Activated T-cell treated with anti-CD3 and anti-CD28 coated beads, Interleukin-2, amount 50 U/mL, for 4 hours (primary cell): ENCODE results near the gene LAMA5. TPM values are rescaled to one million over a fixed set of nuclear protein-coding genes. Genes with fewer than 3 reads are reported as not detected.

Experiments used
- ATAC-seq, 2 donors: fragments of 200-7000 bp; cut with Tn5 transposase; one replicate each; pipeline ENCODE4 v1.10.0; 2021
- DNase-seq: peaks from one replicate; pipeline ENCODE4 v3.0.0-alpha.2; 2020
- H3K27me3 Mint-ChIP-seq: one replicate; pipeline ENCODE4 v1.8.0; 2021; ENCODE audit warnings: low read depth, mixed read lengths
- H3K36me3 Mint-ChIP-seq: one replicate; pipeline ENCODE4 v1.8.0; 2022; ENCODE audit warnings: mixed read lengths; ENCODE audit not compliant: insufficient read depth
- H3K4me1 Mint-ChIP-seq: one replicate; pipeline ENCODE4 v1.8.0; 2021; ENCODE audit warnings: low read depth, mixed read lengths
- H3K4me3 Mint-ChIP-seq: one replicate; pipeline ENCODE4 v1.8.0; 2021; ENCODE audit warnings: mild to moderate bottlenecking, moderate library complexity, mixed read lengths
- H3K9me3 Mint-ChIP-seq: one replicate; pipeline ENCODE4 v1.8.0; 2021; ENCODE audit warnings: mixed read lengths
- total RNA-seq, 3 donors: library from RNA; stranded (reverse); gene quantifications; one replicate each; pipeline ENCODE4 v1.2.1, GENCODE V29; 2021

The LAMA5 gene
- total RNA-seq = 1 to 10 TPM in 1 of 3 donors, under 1 TPM in 2; 0.82 to 1.0 (median 0.84) TPM

GRCh38 chr20:62367136-62367632, at the start of gene LAMA5:
TSS of gene LAMA5 (minus strand) at chr20:62367312. CDS start at chr20:62367245, 67 bp downstream.
- H3K27me3 Mint-ChIP-seq = peaks cover 45% of the 10 kb centered on the region
- peak; percentile 33 to 44 for ATAC-seq
- H3K9me3 Mint-ChIP-seq = no peaks in the 10 kb centered on the region
- peaks cover 6% of the 10 kb centered on the region for H3K4me1 Mint-ChIP-seq
- no peak for DNase-seq
- H3K4me3 Mint-ChIP-seq = peak within 1 kb of the TSS; percentile 62
- no peaks in the 10 kb centered on the region for H3K36me3 Mint-ChIP-seq

GRCh38 chr20:62415354-62416111, 48.4 kb upstream of the LAMA5 start:
- Mint-ChIP-seq H3K4me1 (no peaks in the 10 kb centered on the region), H3K36me3 (no peaks in the 10 kb centered on the region), H3K4me3 (no peak overlapping the region), H3K27me3 (no peaks in the 10 kb centered on the region), H3K9me3 (no peaks in the 10 kb centered on the region)
- DNase-seq (no peak), ATAC-seq (no peak)

GRCh38 chr20:62413896-62414481, 46.9 kb upstream of the LAMA5 start:
- peaks cover 9% of the 10 kb centered on the region for H3K4me1 Mint-ChIP-seq
- no peaks in the 10 kb centered on the region for H3K27me3 Mint-ChIP-seq

DNA sequence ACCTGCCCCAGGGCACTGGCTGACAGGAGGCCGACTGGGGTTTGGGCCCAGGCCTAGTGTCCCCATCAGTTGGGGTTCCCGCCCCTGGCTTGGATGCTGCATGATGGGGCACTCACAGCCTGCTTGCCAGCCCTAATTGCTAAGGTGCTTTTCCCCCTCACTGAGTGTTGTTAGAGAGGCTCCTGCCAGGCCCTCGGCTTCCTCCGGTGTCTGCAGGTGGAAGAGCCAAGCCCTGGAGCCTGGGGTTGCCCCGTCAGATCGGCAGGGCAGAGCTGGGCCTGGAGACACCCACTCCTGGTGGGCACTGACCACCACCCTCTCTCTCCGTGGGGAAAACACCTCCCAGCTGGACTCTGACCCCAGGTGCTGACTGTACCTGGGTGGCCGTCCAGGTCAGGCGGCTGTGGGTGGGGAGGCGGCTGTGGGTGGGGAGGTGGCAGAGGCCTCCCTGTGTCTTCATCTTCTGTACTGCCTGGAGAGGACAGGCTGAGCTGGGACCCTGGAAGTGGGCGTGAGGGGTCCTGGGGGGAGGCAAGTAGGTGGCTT, 46.0 kb upstream of the LAMA5 start:
- H3K36me3 Mint-ChIP-seq = no peaks in the 10 kb centered on the region
- no peak for ATAC-seq
- no peaks in the 10 kb centered on the region for H3K27me3 Mint-ChIP-seq
- H3K4me1 Mint-ChIP-seq = peaks cover 9% of the 10 kb centered on the region
- H3K9me3 Mint-ChIP-seq = no peaks in the 10 kb centered on the region
- no peak for DNase-seq
- H3K4me3 Mint-ChIP-seq = no peak overlapping the region

More at GRCh38 chr20:62413896-62414481, 46.9 kb upstream of the LAMA5 start:
- no peaks in the 10 kb centered on the region for H3K36me3 Mint-ChIP-seq
- H3K4me3 Mint-ChIP-seq = no peak overlapping the region
- no peak for DNase-seq
- ATAC-seq = no peak
- H3K9me3 Mint-ChIP-seq = no peaks in the 10 kb centered on the region

- no peak overlapping the region for H3K4me3 Mint-ChIP-seq
- DNase-seq (no peak), ATAC-seq (no peak)
- no peaks in the 10 kb centered on the region for H3K36me3 Mint-ChIP-seq
- no peaks in the 10 kb centered on the region for H3K9me3 Mint-ChIP-seq
- H3K4me1 Mint-ChIP-seq = peaks cover 9% of the 10 kb centered on the region
- H3K27me3 Mint-ChIP-seq = no peaks in the 10 kb centered on the region
These were observed 45.3 kb upstream of the LAMA5 start for GRCh38 chr20:62412194-62413024.

DNA sequence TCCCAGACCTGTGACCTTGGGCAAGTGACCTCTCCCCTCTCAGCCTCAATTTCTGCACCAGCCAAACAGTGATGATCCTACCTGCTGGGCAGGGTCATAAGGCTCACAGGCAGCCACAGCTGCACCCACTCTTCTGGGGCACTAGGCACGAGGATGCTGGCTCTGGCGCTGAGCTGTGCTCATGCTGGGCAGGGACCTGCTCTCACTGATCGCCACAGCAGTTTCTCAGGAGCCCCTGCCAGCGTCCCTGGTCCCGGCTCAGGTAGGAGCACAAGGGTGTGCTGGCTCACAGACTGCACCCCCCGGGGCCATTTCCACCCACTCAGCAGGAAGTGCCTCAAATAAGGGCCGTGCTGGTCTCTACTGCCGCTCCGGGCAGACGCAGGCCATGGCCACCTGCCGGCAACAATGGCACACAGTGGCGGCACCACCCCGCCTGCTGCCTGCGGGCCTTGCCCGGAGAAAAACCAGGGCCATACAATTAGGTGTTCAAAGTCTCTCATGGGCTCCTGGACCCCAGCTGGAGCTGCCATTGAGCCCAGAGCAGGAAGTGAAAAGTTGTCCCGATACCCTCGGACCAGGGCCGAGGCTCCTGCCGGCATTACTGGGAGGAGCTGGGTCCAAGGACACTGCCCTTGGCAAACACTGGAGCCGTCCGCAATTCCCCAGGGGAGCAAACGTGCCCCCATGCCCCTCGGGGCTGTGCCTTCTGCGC, 44.5 kb upstream of the LAMA5 start:
- H3K36me3 Mint-ChIP-seq = no peaks in the 10 kb centered on the region
- no peak for DNase-seq
- H3K4me3 Mint-ChIP-seq = no peak overlapping the region
- ATAC-seq = no peak
- H3K4me1 Mint-ChIP-seq = peaks cover 9% of the 10 kb centered on the region
- H3K9me3 Mint-ChIP-seq = no peaks in the 10 kb centered on the region
- no peaks in the 10 kb centered on the region for H3K27me3 Mint-ChIP-seq

DNA sequence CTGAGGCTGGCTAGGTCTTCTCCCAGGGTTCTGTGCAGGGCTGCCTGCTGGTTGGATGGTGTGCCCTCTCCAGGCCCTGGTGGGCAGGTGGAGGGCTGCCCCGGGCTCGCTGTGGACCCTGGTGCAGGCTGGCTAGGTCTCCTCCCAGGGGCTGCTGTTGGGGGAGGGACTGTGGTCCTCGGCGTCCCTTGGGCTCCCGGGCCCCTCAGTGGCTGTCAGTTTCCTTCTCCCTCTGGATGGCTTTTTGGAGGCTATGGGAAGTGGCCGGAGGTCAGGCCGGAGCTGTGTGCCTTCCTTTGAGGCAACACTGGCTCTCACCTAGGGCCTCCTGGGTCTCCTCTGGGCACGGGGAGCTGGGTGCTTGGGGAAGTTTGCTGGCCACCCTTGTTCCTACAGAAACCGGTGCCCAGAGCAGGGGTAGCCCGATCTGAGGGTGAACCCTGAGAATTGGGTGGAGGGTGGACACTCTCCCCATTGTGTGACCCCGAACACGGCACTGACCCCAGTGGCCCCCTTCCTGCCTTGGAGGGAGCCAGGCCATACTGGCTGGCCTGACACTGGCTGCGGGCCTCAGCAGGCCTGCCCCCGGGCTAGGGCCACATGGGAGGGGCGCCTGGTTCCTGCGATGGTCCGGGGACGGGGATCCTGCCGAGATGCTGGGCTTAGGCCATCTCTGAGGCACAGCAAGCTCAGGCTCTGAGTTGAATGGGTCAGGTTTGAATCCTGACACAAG, 43.8 kb upstream of the LAMA5 start:
- ATAC-seq (no peak), DNase-seq (no peak)
- H3K27me3 Mint-ChIP-seq = no peaks in the 10 kb centered on the region
- H3K36me3 Mint-ChIP-seq = no peaks in the 10 kb centered on the region
- no peak overlapping the region for H3K4me3 Mint-ChIP-seq
- H3K4me1 Mint-ChIP-seq = peaks cover 13% of the 10 kb centered on the region
- no peaks in the 10 kb centered on the region for H3K9me3 Mint-ChIP-seq

DNA sequence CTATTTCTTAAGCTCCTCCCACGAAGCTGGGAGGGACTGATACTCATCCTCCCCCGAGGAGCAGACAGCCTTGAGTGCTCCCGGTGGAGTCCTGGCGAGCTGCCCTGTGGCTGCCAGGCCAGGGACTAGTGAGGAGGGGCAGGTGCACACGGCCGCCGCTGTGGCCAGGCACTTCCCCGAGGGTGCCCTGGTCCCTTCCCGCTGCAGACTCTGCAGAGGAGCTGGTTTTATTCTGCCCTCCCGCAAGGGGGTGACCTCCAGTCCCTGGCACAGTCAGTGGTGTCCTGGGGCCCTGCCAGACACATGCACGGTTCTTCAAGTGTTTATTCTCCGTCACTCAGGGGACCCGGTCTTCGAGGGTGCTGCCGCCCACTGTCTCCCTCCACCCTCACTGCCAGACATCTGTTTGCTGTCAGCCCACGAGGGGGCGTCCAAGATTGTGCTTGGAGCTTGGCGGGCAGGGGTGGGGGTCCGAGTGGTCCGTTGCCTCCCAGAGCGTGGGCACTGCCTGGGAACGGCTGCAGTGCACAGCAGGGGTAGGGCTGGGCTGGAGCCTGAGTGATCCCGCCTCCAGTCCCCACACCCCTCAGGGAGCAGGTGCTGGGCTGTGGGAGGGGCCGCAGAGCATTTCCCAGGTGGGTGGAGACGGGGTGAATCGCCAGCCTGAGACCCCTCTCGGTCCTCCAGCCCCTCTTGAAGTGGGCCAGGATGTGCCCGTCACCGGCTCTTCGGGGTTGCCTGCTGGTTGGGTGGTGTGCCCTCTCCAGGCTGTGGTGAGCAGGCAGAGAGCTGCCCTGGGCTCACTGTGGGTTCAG, 43.0 kb upstream of the LAMA5 start:
- Mint-ChIP-seq H3K36me3 (no peaks in the 10 kb centered on the region), H3K4me3 (peak overlapping the region; percentile 29)

GRCh38 chr20:62409086-62409853, 42.2 kb upstream of the LAMA5 start:
- H3K27me3 Mint-ChIP-seq = no peaks in the 10 kb centered on the region
- ATAC-seq (no peak), DNase-seq (no peak)
- peaks cover 22% of the 10 kb centered on the region for H3K4me1 Mint-ChIP-seq
- peak overlapping the region; percentile 29 for H3K4me3 Mint-ChIP-seq
- no peaks in the 10 kb centered on the region for H3K36me3 Mint-ChIP-seq
- no peaks in the 10 kb centered on the region for H3K9me3 Mint-ChIP-seq

More for the DNA sequence above, 43.0 kb upstream of the LAMA5 start:
- ATAC-seq (no peak), DNase-seq (peak; percentile 22)
- Mint-ChIP-seq H3K9me3 (no peaks in the 10 kb centered on the region), H3K4me1 (peaks cover 19% of the 10 kb centered on the region), H3K27me3 (no peaks in the 10 kb centered on the region)

DNA sequence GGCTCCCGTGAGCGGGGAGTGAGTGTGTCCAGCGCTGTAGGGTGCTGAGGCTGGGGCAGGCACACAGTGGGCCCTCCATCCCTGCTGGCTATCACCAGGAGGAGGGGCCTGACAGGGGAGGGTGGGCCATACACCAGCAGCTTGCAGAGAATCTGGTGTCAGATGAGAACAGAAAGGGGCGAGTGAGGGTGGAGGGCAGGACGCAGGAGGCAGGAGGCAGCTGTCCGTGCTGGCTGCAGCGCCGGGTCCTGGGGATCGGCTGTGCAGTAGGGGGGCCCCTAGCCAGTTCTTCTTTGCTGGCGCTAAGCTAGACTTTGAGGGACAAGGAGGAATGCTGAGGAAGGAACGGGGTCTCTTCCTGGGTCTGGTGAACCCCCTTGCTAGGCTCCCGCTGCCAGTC, 41.5 kb upstream of the LAMA5 start:
- no peak overlapping the region for H3K4me3 Mint-ChIP-seq
- ATAC-seq (no peak), DNase-seq (no peak)
- no peaks in the 10 kb centered on the region for H3K9me3 Mint-ChIP-seq
- H3K4me1 Mint-ChIP-seq = peaks cover 27% of the 10 kb centered on the region
- no peaks in the 10 kb centered on the region for H3K27me3 Mint-ChIP-seq
- no peaks in the 10 kb centered on the region for H3K36me3 Mint-ChIP-seq

GRCh38 chr20:62408055-62408454, 40.9 kb upstream of the LAMA5 start:
- ATAC-seq = no peak
- no peak for DNase-seq
- Mint-ChIP-seq H3K4me1 (peaks cover 27% of the 10 kb centered on the region), H3K4me3 (peak overlapping the region; percentile 80), H3K27me3 (no peaks in the 10 kb centered on the region), H3K36me3 (peaks cover 2% of the 10 kb centered on the region), H3K9me3 (no peaks in the 10 kb centered on the region)
